DMS153 (cell line): ENCODE results near the gene TFDP1.

ENCODE experiments used
- DNase-seq: peaks from one replicate; lab custom pipeline; 2025; lab: John Stamatoyannopoulos, UW

Gene TFDP1

DNA sequence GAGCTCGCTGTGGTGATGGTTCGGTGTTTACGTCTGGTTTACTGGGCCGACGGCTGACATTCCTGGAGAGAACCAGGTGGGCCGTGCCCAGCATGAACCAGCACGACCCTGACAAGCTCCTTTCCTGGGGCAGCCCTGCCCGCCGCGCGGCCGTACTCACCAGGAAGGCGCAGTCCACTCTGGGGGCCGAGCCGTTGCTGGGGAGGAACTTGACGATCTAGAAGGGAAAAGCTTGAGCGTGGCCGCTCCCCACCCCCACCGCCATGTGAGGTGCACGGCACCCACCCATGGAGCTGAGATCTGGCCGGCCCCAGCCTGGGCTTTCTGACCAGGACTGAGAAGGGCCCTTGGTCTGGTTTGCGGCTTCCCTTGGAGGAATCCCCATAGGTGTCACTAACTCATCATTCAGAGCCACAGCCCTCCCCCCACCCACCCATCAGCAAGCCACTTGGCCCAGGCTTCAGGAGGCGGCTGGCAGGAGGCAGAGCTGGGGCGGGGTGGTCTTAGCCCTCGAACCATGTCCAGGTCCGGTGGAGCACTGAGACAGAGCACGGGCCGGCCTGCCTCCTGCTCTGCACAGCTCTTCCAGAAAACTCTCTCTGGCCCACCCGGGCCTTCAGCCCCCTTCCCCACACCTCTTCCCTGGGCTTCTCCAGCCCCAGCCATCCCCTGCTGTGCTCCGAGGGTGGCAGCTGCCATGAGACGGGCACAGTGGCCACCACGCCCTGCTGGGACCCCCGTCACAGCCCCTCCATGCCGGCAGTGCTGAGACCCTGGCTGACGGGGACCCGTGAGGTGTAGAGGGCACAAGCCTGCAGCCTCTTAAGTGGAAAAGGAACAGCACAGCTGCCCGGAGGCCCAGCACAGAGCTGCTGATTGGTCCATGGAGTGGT is 67.2 kb downstream of the TFDP1 start:
- no peak for DNase-seq

DNA sequence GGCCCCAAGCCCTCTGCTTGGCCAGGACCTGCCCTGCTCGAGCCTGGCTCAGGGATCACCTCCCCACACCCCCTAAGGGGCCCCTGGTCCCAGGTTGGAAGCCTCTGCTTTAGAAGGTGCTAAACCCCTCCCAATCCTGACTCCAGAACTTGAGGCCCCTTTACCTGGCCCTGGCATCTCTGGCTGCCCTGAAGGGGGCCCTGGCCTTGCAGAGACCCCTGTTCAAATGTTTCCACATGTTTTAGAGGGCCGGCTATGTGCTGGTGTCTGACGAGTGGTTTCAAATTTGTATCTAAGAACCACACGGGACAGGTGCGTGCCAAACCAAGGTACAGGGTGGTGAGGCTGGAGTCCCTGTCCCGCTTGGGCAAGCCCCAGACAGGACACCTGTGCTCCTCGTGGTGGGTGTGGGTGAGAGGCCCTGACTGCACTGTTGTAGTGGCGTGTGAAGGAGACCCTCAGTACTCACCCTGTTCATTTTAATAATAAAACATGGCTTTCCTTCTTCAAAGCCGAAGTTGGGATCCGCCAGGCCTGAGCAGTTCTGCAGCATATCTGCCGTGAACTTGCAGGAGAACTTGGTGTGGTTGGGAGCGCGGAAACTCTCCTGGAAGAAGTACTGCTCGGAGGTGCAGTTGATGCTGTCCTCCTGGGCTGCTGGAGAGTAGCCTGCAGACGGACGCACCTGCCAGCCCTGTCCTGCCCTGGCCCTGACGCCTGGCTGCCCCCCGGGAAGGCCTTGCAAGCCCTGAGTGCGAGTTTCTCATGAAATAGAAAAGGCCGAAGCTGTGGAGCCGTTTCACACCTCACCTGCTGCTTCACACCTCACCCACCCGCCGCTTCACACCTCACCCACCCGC is 68.1 kb downstream of the TFDP1 start:
- no peak for DNase-seq

DNA sequence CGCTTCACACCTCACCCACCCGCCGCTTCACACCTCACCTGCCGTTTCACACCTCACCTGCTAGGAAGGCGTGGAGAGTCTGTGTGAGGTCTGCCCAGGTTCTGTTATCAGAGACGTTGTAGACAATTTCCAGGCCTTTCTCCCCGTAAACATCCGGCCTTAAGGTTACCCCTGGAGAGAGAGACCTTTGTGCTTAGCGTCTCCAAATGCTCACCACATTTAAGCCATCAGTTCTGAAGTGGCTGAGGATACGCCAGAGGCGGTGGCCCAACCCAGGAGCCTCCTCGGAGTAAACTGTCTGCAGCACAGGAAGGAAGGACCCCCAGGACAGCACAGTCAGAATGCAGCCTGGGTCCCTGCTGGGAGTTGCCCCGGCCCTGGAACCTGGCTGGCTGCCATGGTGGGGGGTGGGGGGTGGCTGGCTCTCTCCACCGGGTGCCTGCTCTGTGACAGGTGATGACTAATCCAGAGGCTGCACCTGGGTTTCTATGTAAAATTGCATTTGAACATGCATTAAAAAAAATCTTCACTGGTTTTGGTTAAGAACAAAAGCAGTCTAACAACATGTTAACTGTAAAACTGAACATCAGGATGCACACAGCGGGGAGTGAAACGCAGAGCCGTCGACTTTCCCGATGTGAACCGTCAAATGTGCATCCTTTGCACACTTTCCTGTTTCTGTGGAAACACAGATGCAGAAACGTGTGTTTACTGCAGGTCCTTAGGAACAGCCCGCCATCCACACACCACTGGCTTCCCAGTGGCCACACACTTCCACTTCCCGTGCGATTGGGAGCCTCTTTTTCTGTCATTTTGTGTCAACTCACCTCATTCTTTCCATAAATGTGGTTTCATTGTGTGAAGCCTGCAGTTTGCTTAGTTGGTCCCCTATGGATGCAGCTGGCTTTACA is 69.0 kb downstream of the TFDP1 start:
- DNase-seq: peak; percentile 70

DNA sequence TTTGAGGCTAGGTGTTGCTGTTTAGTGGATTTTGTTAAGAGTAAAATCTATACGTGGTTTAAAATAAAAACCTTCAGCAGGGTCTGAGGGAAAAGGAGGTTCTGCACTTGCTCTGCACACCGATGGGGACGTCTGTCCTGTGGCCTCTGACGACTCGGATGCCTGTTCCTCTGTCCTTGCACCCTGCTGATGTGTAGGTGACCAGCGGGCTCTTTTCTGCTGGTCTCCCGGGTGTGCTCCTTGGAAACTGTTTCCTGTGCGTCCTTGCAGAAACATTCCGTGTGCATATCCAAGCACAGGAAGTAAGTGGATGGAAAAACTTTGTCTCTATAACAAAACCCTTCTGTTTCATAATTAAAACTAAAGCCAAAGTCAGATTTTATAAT is 69.6 kb downstream of the TFDP1 start:
- DNase-seq: no peak

DNA sequence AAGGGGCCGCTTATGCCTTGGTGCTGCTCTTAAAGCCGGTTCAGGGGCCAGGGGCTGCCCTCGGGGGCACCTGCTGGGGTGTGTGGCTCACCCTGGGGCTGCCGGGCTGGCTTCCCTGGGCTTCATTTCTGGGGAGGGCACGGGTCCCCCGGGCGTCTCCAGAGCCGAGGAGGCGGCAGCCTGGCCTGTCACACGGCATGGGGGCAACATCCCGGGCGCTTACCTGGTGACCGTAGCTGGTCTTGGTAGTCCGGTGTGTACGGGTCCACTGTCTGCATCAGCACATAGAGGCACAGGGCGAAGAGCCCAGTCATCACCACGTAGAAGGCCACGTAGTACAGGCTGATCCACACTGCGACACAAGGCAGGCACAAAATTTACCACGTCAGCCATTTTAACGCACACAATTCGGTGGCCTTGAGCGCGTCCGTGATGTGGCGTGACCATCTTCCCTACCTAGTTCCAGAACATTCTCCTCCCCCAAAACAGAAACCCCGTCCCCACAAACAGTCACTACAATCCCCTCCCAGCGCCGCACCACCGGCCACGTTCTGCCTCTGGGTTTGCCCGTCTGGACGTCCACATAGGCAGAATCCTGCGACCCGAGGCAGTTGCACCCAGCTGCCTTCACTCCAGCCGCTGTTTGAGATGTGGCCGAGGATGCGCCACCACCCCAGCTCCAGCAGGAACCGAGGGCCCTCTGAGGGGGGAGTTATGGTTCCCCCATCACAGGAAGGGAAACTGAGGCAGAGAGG is 70.2 kb downstream of the TFDP1 start:
- no peak for DNase-seq

DNA sequence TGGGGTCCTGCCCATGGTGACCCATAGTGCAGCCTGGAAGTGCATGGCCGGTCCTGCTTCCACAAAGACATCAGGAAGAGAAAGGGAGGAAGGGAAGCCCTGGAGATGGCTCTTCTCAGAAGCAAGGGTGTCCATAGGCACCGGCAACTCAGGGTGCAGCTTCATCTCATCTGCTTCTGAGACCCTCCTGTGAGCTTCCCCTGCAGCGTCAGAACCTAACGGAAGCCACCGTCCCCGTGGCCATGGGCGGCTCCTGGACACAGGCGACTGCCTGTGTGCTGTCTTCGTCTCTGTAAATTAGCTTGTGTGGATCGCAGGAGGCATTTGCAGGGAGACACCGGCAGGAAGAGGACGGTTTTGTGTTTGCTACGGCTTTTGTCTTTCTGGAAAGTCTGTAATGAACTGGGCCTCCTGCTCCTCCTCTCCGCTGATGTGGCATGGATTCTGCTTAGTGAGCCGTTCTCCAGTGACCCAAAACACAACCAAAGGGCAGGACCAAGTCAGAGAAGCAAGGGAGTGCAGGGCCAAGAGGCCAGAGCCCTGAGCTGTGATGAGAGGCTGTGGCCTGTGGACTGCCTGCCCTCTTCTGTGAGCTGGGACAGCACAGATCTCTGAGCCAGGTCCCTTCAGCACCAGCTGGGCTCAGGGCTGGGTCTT is 70.9 kb downstream of the TFDP1 start:
- no peak for DNase-seq

DNA sequence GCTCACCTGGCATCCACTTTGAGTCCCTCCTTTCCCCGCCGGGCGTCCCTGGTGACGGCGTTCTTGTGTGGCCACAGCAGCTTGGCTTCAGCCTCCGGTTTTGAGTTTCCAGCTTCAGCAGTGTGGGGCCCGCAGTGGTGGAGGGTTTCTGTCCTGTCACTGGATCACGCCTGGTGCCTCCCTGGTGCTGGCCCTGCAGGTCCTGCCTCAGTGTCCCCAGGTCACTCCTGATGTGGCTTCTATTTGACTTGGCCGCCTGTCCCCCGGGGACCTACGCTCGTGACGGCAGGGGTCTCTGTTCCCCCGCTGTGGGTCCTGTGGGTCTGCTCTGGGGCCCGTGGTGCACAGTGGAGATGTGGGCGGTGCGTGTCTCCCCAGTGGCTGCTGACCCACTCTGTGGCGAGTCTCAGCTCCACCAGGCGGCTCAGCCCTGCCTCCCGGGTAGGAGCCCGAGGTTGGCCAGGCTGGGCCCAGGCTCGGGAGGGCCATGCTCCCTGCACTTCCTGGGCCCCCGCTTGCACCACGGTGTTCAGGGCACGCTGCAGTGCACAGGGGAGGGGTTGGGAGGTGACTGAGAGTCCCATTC is 71.5 kb downstream of the TFDP1 start:
- DNase-seq: no peak

DNA sequence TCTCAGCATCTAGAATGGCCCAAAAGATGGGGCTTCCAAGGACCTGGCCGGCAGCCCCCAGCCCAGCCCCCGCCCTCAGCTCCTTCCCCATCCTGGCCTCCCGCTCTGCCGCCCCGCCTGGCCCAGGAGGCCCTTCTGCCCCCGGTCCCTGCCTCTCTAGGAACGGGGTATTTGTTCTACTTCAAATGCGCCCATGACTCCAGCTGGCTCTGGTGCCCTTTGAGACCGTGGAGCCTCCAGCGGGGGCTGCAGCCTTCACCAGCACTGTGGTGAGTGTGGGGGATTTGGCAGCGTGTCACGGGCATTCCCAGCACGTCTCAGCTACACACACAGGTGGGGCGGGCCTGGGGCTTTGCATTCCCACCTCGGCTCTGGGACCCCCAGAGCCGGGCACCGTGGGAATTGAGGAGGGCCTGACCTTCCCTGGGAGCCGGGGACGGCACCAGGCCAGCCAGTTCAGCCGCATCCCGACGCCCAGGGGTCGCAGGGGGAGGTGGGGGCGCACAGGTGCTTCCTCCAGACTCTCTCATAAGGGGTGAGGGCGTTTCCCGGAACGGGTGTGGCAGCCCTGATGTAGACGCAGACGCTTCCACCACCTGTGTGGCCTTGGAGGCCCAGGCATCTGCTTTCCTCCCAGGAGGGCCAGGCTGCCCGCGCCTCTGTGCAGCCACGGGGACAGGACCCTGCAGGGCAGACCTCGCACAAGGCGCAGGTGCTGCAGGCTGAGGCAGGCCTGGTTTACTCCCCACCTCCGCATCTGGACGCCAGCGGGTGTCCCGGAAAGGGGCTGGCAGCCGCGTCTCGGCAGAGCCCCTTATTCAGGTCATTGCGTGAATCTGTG is 72.5 kb downstream of the TFDP1 start:
- no peak for DNase-seq

DNA sequence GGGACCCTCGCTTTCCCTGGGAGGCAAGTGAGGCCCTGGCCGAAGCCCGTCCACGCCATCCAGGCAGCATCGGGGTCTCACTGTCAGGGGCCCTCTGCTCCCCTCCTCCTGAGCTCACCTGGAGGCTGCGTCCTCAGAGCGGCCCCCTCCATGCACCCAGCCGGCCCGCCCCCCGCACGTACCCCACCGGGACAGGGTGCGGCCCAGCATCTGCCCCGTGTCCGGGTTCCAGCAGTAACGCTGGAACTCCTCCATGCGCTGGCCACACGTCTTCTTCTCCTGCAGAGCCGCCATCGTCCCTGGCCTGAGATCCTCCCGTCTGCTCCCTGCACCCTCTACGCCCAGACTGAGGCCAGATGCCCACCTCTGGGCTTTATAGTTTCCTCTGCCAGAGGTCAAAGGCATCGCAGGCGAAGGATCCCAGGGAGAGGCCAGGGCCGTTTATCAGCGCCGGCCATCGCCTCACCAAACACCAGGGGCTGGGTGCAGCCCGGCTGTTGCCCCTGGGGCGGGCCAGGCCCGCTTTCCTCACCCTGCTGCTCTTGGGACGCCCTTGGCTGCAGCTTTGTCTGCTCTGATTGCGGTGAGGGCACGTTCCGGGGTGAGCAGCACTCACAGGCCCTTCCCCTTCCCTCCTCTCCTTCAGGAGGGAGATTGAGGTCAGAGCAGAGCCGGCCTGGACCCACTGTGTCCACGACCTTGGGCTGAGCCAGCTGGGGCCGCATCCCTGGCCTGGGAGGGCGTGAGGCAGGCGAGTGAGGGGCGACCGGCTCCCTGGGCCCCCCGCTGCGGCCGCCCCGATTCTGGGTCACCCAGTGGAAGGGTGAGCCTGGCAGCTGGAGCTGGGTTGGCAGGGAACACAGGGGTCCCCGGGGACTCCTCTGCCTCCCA is 73.5 kb downstream of the TFDP1 start, which contains the start of gene ATP4B:
TSS of gene ATP4B (minus strand) at position 348 of the 891 bp plus-strand sequence. CDS start at position 294, 54 bp downstream.
- DNase-seq: no peak

DNA sequence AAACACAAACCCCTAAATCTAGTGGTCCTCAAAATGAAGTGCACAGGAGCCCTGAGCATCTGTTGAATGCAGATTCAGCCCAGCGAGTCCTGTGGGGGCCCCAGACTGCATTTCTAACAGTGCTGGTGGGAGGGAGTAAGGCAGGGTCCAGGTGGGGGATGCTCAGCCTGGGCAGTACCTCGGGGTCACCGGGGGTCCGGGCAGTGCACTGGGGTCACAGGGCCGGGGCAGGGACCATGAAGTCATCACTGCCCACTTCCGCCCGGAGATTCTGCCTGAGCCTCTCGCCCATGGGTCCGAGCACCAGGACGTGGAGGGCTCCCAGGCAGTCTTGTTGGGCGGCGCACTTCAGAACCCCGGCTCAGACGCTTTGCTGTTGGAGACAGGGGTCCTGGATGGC is 74.3 kb downstream of the TFDP1 start:
- DNase-seq: no peak

DNA sequence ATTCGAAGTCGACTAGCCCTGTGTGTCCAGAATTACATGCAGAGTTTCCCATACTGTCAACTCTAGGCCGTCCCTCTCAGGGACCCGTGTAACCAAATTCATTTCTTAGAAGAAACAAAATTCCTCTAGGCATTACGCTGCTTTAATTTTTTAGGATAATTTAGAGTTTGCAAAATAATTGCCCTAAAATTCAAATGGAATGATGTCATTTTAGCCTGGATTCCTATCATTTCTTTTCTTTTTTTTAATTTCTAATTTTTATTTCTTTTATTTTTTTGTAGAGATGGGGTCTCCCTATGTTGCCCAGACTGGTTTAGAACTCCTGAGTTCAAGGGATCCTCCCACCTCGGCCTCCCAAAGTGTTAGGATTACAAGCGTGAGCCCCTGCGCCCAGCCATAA is 74.8 kb downstream of the TFDP1 start:
- DNase-seq: no peak

DNA sequence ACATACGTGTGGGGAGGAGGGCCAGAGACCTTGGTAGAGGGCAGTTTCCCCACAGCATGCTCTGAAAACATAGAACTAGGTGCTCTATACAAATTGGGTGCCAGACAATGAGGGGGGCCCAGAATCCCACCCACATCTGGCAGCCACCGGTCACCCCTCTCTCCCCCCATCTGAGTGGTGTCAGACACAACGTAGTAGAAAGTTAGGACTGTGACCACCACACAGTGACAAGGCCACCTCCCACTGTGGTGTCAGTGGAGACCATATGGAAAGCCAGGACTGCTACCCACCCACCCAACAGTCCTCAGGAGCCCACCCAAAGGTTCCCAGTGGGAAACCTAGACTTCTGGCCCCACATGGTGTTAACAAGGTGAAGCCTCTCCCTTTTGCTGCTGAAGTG is 75.5 kb downstream of the TFDP1 start:
- DNase-seq: no peak

DNA sequence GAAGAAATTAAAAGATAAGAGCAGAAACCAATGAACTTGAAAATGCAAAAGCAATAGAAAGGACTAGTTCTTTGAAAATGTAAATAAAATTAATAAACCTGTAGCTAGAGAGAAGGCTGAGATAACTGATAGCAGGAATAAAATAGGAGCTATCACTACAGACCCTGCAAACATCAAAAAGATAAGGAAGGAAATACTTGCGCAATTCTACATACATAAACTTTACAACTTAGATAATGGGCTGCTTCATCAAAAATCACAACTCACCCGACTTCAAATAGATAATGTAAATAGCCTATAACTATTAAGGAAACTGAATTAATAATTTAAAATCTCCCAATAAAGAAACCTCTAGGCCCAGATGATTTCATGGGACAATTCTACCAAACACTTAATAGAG is 77.0 kb downstream of the TFDP1 start:
- DNase-seq: no peak

DNA sequence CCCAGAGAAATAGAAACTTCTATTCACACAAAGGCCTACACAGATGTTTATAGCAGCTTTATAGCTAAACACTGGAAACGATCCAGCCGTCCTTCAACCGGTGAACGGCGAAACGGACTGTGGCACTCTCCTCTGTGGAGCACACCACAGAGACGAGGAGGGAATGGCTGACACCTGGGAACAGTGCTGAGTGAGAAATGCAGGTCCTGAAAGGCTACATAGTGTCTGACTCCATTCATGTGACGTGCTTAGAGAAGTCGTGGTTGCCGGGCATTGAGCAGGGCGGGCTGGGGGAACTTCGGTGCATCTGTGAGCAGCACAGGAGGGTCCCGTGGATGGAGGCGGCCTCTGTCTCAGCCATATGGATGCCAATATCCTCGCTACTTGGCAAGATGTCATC is 79.4 kb downstream of the TFDP1 start:
- DNase-seq: no peak

DNA sequence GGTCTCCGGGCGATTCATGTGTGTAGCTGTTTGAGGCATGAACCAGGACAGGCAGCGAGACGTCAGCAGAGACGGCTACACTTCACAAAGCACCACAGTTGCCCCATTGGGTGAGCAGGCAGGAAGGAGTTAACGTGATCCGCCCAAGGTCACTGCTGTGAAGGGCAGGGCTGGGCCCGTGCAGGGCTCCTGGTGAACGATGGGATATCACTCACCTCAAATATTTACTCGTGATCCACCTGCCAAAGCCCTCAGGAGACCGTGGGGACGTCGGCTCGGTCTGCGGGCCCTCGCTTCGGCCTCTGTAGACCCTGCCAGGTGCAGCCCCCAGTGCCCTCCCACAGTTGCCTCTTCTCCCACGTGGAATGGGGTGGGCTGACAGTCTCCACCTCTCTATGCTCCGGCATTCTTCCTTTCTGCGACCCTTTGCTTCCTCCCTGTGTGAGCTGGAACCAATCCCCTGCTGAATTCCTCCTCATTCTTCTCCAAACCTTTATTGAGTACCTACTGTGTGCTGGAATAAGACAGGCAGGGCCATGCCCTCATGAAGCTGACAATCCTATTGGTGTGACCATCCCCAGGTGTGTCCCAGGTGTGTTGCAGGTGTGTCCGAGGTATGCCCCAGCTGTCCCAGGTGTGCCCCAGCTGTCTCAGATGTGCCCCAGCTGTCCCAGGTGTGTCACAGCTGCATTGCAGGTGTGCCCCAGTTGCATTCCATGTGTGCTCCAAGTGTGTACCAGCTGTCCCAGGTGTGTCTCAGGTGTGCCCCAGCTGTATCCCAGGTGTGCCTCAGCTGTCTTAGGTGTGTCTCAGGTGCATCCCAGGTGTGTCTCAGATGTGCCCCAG is 80.4 kb downstream of the TFDP1 start:
- no peak for DNase-seq

DNA sequence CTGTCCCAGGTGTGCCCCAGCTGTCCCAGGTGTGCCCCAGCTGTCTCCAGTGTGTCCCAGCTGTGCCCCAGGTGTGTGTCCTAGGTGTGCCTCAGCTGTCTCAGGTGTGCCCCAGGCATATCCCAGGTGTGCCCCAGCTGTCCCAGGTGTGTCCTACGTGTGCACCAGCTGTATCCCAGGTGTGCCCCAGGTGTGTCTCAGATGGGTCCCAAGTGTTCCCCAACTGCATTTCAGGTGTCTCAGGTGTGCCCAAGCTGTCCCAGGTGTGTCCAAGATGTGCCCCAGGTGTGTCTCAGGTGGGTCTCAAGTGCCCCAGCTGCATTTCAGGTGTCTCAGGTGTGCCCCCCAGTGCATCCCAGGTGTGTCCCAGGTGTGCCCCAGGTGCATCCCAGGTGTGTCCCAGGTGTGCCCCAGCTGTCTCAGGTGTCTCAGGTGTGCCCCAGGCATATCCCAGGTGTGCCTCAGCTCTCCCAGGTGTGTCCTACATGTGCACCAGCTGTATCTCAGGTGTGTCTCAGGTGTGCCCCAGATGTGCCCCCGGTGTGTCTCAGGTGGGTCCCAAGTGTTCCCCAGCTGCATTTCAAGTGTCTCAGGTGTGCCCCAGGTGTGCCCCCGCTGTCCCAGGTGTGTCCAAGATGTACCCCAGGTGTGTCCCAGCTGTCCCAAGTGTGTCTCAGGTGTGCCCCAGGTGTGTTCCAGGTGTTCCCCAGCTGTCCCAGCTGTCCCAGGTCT is 81.2 kb downstream of the TFDP1 start:
- DNase-seq: no peak

DNA sequence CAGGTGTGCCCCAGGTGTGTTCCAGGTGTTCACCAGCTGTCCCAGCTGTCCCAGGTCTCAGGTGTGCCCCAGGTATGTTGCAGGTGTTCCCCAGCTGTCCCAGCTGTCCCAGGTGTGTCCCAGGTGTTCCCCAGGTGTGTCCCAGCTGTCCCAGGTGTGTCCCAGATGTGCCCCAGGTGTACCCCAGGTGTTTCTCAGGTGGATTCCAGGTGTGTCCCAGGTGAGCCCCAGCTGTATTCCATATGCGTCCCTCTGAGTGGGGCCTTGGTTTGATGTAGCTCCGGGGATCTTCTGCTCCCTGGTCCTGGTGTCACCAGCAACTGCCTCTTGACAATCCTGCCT is 81.7 kb downstream of the TFDP1 start:
- DNase-seq: no peak
